Osteocyte (in vitro differentiated cells): Measurements from ENCODE around the gene CCR5. TPM values are rescaled to one million over a fixed set of nuclear protein-coding genes. Genes with fewer than 3 reads are reported as not detected.

Experiments used
- DNase-seq: peaks from one replicate; pipeline ENCODE4 v3.0.0; 2021; ENCODE audit warnings: mixed read lengths; ENCODE audit not compliant: unreplicated experiment; ENCODE audit errors: extremely low spot score
- H3K27ac Mint-ChIP-seq: one replicate; pipeline ENCODE4 v1.8.0; 2021; ENCODE audit warnings: mild to moderate bottlenecking, mixed read lengths; ENCODE audit not compliant: unreplicated experiment
- H3K27me3 Mint-ChIP-seq: one replicate; pipeline ENCODE4 v1.8.0; 2021; ENCODE audit warnings: mixed read lengths; ENCODE audit not compliant: unreplicated experiment
- H3K36me3 Mint-ChIP-seq: one replicate; pipeline ENCODE4 v1.8.0; 2021; ENCODE audit warnings: mixed read lengths; ENCODE audit not compliant: unreplicated experiment
- H3K4me1 Mint-ChIP-seq: one replicate; pipeline ENCODE4 v1.8.0; 2021; ENCODE audit warnings: mixed read lengths; ENCODE audit not compliant: unreplicated experiment
- H3K4me3 Mint-ChIP-seq: one replicate; pipeline ENCODE4 v1.8.0; 2021; ENCODE audit warnings: mild to moderate bottlenecking, moderate library complexity, mixed read lengths; ENCODE audit not compliant: unreplicated experiment
- H3K9me3 Mint-ChIP-seq: one replicate; pipeline ENCODE4 v1.8.0; 2021; ENCODE audit warnings: mixed read lengths; ENCODE audit not compliant: unreplicated experiment
- CTCF ChIP-seq: fragments of 200-600 bp; sonication (generic); IDR thresholded peaks from 2 replicates; pipeline ENCODE4 v1.5.0; 2021; ENCODE audit warnings: antibody characterized with exemption, mild to moderate bottlenecking, moderate library complexity
- total RNA-seq: library from RNA; stranded (reverse); gene quantifications from 2 replicates; pipeline ENCODE4 v1.2.1, GENCODE V29; 2021

CCR5 gene
- total RNA-seq, 1 donor from 2014 or later, result not detected

- no peak for TF ChIP-seq CTCF
- Mint-ChIP-seq H3K27me3 (no peaks in the 10 kb centered on the region), H3K4me1 (no peaks in the 10 kb centered on the region), H3K4me3 (no peak overlapping the region), H3K9me3 (no peaks in the 10 kb centered on the region), H3K36me3 (no peaks in the 10 kb centered on the region), H3K27ac (no peak overlapping the region)
- no peak for DNase-seq
Measured at GRCh38 chr3:46420931-46421330, 50.2 kb downstream of the CCR5 start.

DNA sequence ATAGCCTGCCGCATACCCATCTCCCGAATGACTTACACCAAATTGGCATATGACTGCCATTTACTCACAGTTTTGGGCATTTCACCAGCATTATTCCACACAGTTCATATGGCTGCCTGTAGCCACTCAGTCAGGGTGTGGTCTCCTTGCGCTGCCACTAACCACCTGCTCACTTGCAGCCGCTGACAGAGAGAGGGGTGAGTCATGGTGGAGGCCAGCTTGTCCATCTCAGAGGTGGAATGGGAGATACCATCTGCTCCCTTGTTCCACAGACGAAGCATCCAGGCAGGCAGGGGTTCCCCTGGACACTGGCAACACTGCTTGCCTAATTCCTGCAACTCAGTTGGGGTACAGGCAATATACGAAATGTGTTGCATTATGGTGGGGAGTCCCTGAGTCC lies 51.9 kb downstream of the CCR5 start:
- H3K4me1 Mint-ChIP-seq, result no peaks in the 10 kb centered on the region
- DNase-seq, result no peak
- no peak overlapping the region for H3K4me3 Mint-ChIP-seq
- no peaks in the 10 kb centered on the region for H3K36me3 Mint-ChIP-seq
- H3K27ac Mint-ChIP-seq, result no peak overlapping the region
- H3K27me3 Mint-ChIP-seq, result no peaks in the 10 kb centered on the region
- TF ChIP-seq CTCF, result no peak
- H3K9me3 Mint-ChIP-seq, result no peaks in the 10 kb centered on the region

GRCh38 chr3:46423588-46423987 lies 52.8 kb downstream of the CCR5 start:
- Mint-ChIP-seq H3K27ac (no peak overlapping the region), H3K4me3 (no peak overlapping the region), H3K36me3 (no peaks in the 10 kb centered on the region), H3K4me1 (no peaks in the 10 kb centered on the region), H3K9me3 (no peaks in the 10 kb centered on the region), H3K27me3 (no peaks in the 10 kb centered on the region)
- no peak for TF ChIP-seq CTCF
- DNase-seq, result no peak

Other genes starting within 250 kb of the CCR5 start
- not detected in 2 replicates for gene CCR1, start 162.6 kb upstream of the CCR5 start, total RNA-seq
- gene CCR3, start 128.5 kb upstream of the CCR5 start, total RNA-seq, result not detected in 2 replicates
- not detected in 2 replicates for gene CCR2, start 16.8 kb upstream of the CCR5 start, total RNA-seq
- not detected in 2 replicates for gene CCRL2, start 36.3 kb downstream of the CCR5 start, total RNA-seq
- gene LTF, start 94.0 kb downstream of the CCR5 start, total RNA-seq, result not detected in 2 replicates
- not detected in 2 replicates for gene RTP3, start 127.0 kb downstream of the CCR5 start, total RNA-seq
- gene LRRC2, start 195.4 kb downstream of the CCR5 start, total RNA-seq, result 1.2 and 1.5 TPM in 2 replicates
- gene FAM240A, start 241.6 kb downstream of the CCR5 start, total RNA-seq, result not detected in 2 replicates